GM12878 (cell line): Measurements from ENCODE around the gene RAB35. TPM values are rescaled to one million over a fixed set of nuclear protein-coding genes. Genes with fewer than 3 reads are reported as not detected.

ENCODE experiments used
- ATAC-seq: fragments of 200-7000 bp; cut with Tn5 transposase; 3 replicates; pipeline ENCODE4 v1.9.1; 2020; ENCODE audit warnings: mild to moderate bottlenecking, moderate library complexity
- BruUV-seq: library from RNA; stranded (reverse); fragments of 400-500 nt; replicated peaks from 2 replicates; lab custom pipeline; 2021; lab: Mats Ljungman, UMichigan
- CTCF ChIA-PET: fragments of 300-600 bp; sonication (Branson Sonifier 250); formaldehyde crosslinking; extraction: SDS; loops from one replicate; lab custom pipeline; 2021; ENCODE audit warnings: inconsistent platforms; lab: Yijun Ruan, JAX
- POLR2A ChIA-PET: fragments of 350-600 bp; formaldehyde crosslinking; extraction: SDS; loops from one replicate; lab custom pipeline; 2021; ENCODE audit warnings: inconsistent platforms; lab: Charles Lee
- RAD21 ChIA-PET: fragments of 300-600 bp; sonication (Branson Sonifier 250); formaldehyde crosslinking; loops from one replicate; lab custom pipeline; 2023; ENCODE audit warnings: antibody characterized with exemption; ENCODE audit not compliant: unreplicated experiment; lab: Charles Lee
- SMC1A ChIA-PET: fragments of 300-600 bp; sonication (Branson Sonifier 250); formaldehyde crosslinking; loops from one replicate; lab custom pipeline; 2023; ENCODE audit not compliant: unreplicated experiment, uncharacterized antibody; lab: Charles Lee
- DNase-seq: peaks from one replicate; pipeline ENCODE4 v3.0.0-alpha.2; 2011; ENCODE audit warnings: low read depth, low spot score
- FAIRE-seq: peaks from 3 replicates; lab custom pipeline; 2011; peaks lifted over from hg19 to GRCh38; lab: Jason Lieb, UNC
- H2AFZ ChIP-seq: 2 replicates; pipeline ENCODE4 v1.6.0; 2011; ENCODE audit warnings: low read depth, low read length, control low read depth; ENCODE audit not compliant: control insufficient read depth
- H3K27ac ChIP-seq: 2 replicates; pipeline ENCODE4 v1.5.1; 2011; ENCODE audit warnings: control low read depth; ENCODE audit not compliant: control insufficient read depth, insufficient read depth
- H3K27me3 ChIP-seq, 2 experiments: replicated peaks in 1 of 2; 2 replicates each; pipeline versions ENCODE4 v1.6.0 to v1.6.1; 2011; ENCODE audit warnings: low read length in 1 of 2; ENCODE audit not compliant: control insufficient read depth in 2 of 2, insufficient read depth in 2 of 2
- H3K36me3 ChIP-seq, 2 experiments: 2 replicates each; pipeline ENCODE4 v1.5.1; 2011; ENCODE audit warnings: low read length in 1 of 2; ENCODE audit not compliant: control insufficient read depth in 2 of 2, insufficient read depth in 2 of 2
- H3K4me1 ChIP-seq: 2 replicates; pipeline ENCODE4 v1.6.1; 2011; ENCODE audit warnings: mild to moderate bottlenecking, low read length, moderate library complexity, mixed read lengths; ENCODE audit not compliant: control insufficient read depth, insufficient read depth
- H3K4me2 ChIP-seq: 2 replicates; pipeline ENCODE4 v1.6.0; 2011; ENCODE audit warnings: control low read depth; ENCODE audit not compliant: control insufficient read depth, insufficient read depth
- H3K4me3 ChIP-seq: fragments of 200-600 bp; sonication (generic); 2 replicates; pipeline ENCODE4 v1.5.1; 2016
- H3K79me2 ChIP-seq: 2 replicates; pipeline ENCODE4 v1.6.0; 2011; ENCODE audit warnings: low read length; ENCODE audit not compliant: control insufficient read depth, insufficient read depth
- H3K9ac ChIP-seq: 2 replicates; pipeline ENCODE4 v1.8.0; 2011; ENCODE audit warnings: low read length, control low read depth, mixed read lengths; ENCODE audit not compliant: control insufficient read depth, insufficient read depth
- H3K9me3 ChIP-seq: replicated peaks from 3 replicates; pipeline ENCODE4 v1.5.1; 2011; ENCODE audit warnings: mild to moderate bottlenecking, low read length; ENCODE audit not compliant: control insufficient read depth, insufficient read depth
- H4K20me1 ChIP-seq: 2 replicates; pipeline ENCODE4 v1.6.0; 2011; ENCODE audit not compliant: control insufficient read depth, insufficient read depth
- BACH1 ChIP-seq: fragments of 450-650 bp; IDR thresholded peaks from 2 replicates; pipeline ENCODE4 v1.6.1; 2017; ENCODE audit warnings: mild to moderate bottlenecking, borderline replicate concordance
- MAX ChIP-seq: IDR thresholded peaks from 2 replicates; pipeline ENCODE4 v1.6.1; 2012; ENCODE audit warnings: low read depth, low read length, improper control_type of control experiment
- POLR2A ChIP-seq: IDR thresholded peaks from 2 replicates; pipeline ENCODE4 v1.6.1; 2011; ENCODE audit warnings: low read depth, mild to moderate bottlenecking, low read length
- SPI1 ChIP-seq: IDR thresholded peaks from 2 replicates; pipeline ENCODE4 v1.6.1; 2011; ENCODE audit warnings: low read depth, mild to moderate bottlenecking, low read length, moderate library complexity, borderline replicate concordance; ENCODE audit not compliant: insufficient read depth
- STAT1 ChIP-seq: fragments of 450-650 bp; conservative IDR thresholded peaks from 2 replicates; pipeline ENCODE4 v1.6.1; 2014; ENCODE audit warnings: antibody characterized with exemption, mild to moderate bottlenecking
- ZSCAN29 ChIP-seq: fragments of 450-650 bp; IDR thresholded peaks from 2 replicates; pipeline ENCODE4 v1.6.1; 2017; ENCODE audit warnings: mild to moderate bottlenecking, moderate library complexity
- WGBS: methylation state at CpG from one replicate; pipeline ENCODE4 v1.1.6; 2016; ENCODE audit warnings: low lambda C conversion rate; ENCODE audit not compliant: insufficient replicate concordance, insufficient coverage; ENCODE audit errors: missing lambda C conversion rate; 5-methylcytosine and 5-hydroxymethylcytosine counted together
- in situ Hi-C: fragments of 300-500 bp; cut with MboI; formaldehyde crosslinking; loops from 9 replicates; pipeline ENCODE4 v1.14.3; 2018; ENCODE audit warnings: mixed read lengths
- intact Hi-C: fragments of 100-400 bp; cut with micrococcal nuclease; formaldehyde crosslinking; loops from one replicate; pipeline ENCODE4 v1.14.2; 2022; ENCODE audit not compliant: unreplicated experiment
- polyA plus RNA-seq, 11 experiments: library from polyadenylated mRNA; depleted of rRNA in 4 of 11; unstranded in 6 of 11; stranded (reverse) in 5 of 11; fragments of >200 nt; fragmentation: Nextera tagmentation in 4 of 11; fragmentation: Illumina TruSeq in 1 of 11; extraction: Ambion mirVana in 4 of 11; extraction: Trizol in 1 of 11; gene quantifications; 1 replicate in 1 of 11; 2 replicates in 10 of 11; pipeline versions ENCODE4 v1.2.1 to v1.2.3, GENCODE V29; 2011 to 2016; ENCODE audit warnings: inconsistent platforms in 2 of 11, missing spikeins in 2 of 11, low read depth in 1 of 11
- total RNA-seq, 4 experiments: library from RNA; depleted of rRNA in 3 of 4; stranded (reverse); fragments of >200 nt in 3 of 4; fragmentation: Illumina TruSeq in 1 of 4; extraction: Trizol in 1 of 4; gene quantifications; 2 replicates each; pipeline versions ENCODE4 v1.2.1 to v1.2.3, GENCODE V29; 2013 to 2021

The RAB35 gene
- total and polyA plus RNA-seq, 10 of the 15 experiments (the other 5 are each of a cell fraction or from before 2014, with no cell fraction given): 0.76 to 99.2 (median 43.8) TPM

- in situ Hi-C loops: no loop called here
- over 99% methylated on average over 12 of the region's 12 CpGs for WGBS
These were observed 43.1 kb upstream of the RAB35 start for GRCh38 chr12:120159509-120160237.

GRCh38 chr12:120158351-120158750 is 41.8 kb upstream of the RAB35 start:
- POLR2A ChIA-PET: no interaction called here
- 96% methylated on average over 10 of the region's 10 CpGs for WGBS
- Histone ChIP-seq H4K20me1 (no peaks in the 10 kb centered on the region), H3K9ac (no peak overlapping the region), H3K4me1 (peaks cover 4% of the 10 kb centered on the region), H3K4me3 (no peak overlapping the region), H3K27me3 (no peaks in the 10 kb centered on the region), H3K4me2 (no peak overlapping the region), H3K79me2 (no peaks in the 10 kb centered on the region), H3K36me3 (peaks cover 46 to 72% of the 10 kb centered on the region in 2 experiments), H3K27ac (no peak overlapping the region), H2AFZ (no peak overlapping the region), H3K9me3 (no peaks in the 10 kb centered on the region)
- ATAC-seq (no peak), FAIRE-seq (no peak), DNase-seq (no peak)
- in situ Hi-C loops (no loop called here), intact Hi-C loops (no loop called here)
- no TSS peak for BruUV-seq
- CTCF ChIA-PET: no interaction called here
- RAD21 ChIA-PET: no interaction called here
- SMC1A ChIA-PET: interaction anchor here (1.6 kb wide), 2 partner anchors 26 to 40 kb away, joined by 4 to 5 read pairs; no protein-coding TSS in a partner anchor
- TF ChIP-seq MAX (no peak), STAT1 (no peak), SPI1 (no peak), BACH1 (no peak)

More at GRCh38 chr12:120159509-120160237, 43.1 kb upstream of the RAB35 start:
- peaks cover 4% of the 10 kb centered on the region for H3K4me1 ChIP-seq
- peaks cover 48 to 68% of the 10 kb centered on the region in 2 experiments for H3K36me3 ChIP-seq
- TF ChIP-seq ZSCAN29 (no peak), POLR2A (peak; percentile 46; the same call in 1 of the 2 replicates)
- H3K9ac ChIP-seq: no peak overlapping the region
- BruUV-seq: no TSS peak
- no peaks in the 10 kb centered on the region for H3K9me3 ChIP-seq
- POLR2A ChIA-PET: interaction anchor here (0.7 kb wide), 1 partner anchor 42 kb away, joined by 4 read pairs; no protein-coding TSS in a partner anchor
- ATAC-seq (no peak), DNase-seq (no peak), FAIRE-seq (no peak)
- intact Hi-C loops: no loop called here
- H2AFZ ChIP-seq: no peak overlapping the region
- H3K4me3 ChIP-seq: no peak overlapping the region
- H3K4me2 ChIP-seq: no peak overlapping the region
- CTCF ChIA-PET: no interaction called here
- RAD21 ChIA-PET: interaction anchor here (1.7 kb wide), 1 partner anchor 44 kb away, joined by 6 read pairs; the partner anchor contains the start of gene RAB35
- SMC1A ChIA-PET: interaction anchor here (0.5 to 1.6 kb wide), 3 partner anchors 9 to 41 kb away, joined by 3 to 5 read pairs (median 4); no protein-coding TSS in a partner anchor
- H3K27me3 ChIP-seq: no peaks in the 10 kb centered on the region
- H3K79me2 ChIP-seq: no peaks in the 10 kb centered on the region
- H4K20me1 ChIP-seq: no peaks in the 10 kb centered on the region
- no peak overlapping the region for H3K27ac ChIP-seq
